PC-3 (cell line): ENCODE results near the gene TULP3. TPM values are rescaled to one million over a fixed set of nuclear protein-coding genes. Genes with fewer than 3 reads are reported as not detected.

ENCODE experiments used
- ATAC-seq: fragments of 200-7000 bp; cut with Tn5 transposase; 2 replicates; pipeline ENCODE4 v1.9.1; 2020; ENCODE audit warnings: mild to moderate bottlenecking, moderate library complexity
- BruUV-seq: library from RNA; stranded (reverse); fragments of 400-500 nt; replicated peaks from 2 replicates; lab custom pipeline; 2021; lab: Mats Ljungman, UMichigan
- CTCF ChIA-PET: fragments of 300-600 bp; sonication (Branson Sonifier 250); formaldehyde crosslinking; loops from one replicate; lab custom pipeline; 2022; ENCODE audit warnings: antibody characterized with exemption; lab: Charles Lee
- POLR2A ChIA-PET: fragments of 300-600 bp; sonication (Branson Sonifier 250); formaldehyde crosslinking; loops from one replicate; lab custom pipeline; 2022; ENCODE audit warnings: antibody characterized with exemption; ENCODE audit not compliant: unreplicated experiment; lab: Charles Lee
- DNase-seq: peaks from one replicate; pipeline ENCODE4 v3.0.0-alpha.2; 2015
- H2AFZ ChIP-seq: fragments of 300-600 bp; sonication (generic); 2 replicates; pipeline ENCODE4 v1.6.0; 2016; ENCODE audit warnings: antibody characterized with exemption, low read length
- H3F3A ChIP-seq: fragments of 300-600 bp; sonication (generic); one replicate; pipeline ENCODE4 v1.6.0; 2017; ENCODE audit warnings: antibody characterized with exemption, low read length, control low read depth, mild to moderate bottlenecking; ENCODE audit not compliant: unreplicated experiment
- H3K27ac ChIP-seq: fragments of 300-600 bp; sonication (generic); 2 replicates; pipeline ENCODE4 v1.5.1; 2016; ENCODE audit warnings: mild to moderate bottlenecking, low read length
- H3K27me3 ChIP-seq: fragments of 300-600 bp; sonication (generic); 2 replicates; pipeline ENCODE4 v1.6.1; 2016; ENCODE audit warnings: low read length, mixed read lengths
- H3K36me3 ChIP-seq: fragments of 300-600 bp; sonication (generic); 2 replicates; pipeline ENCODE4 v1.6.1; 2016; ENCODE audit warnings: low read depth, mixed run types, low read length, mixed read lengths
- H3K4me1 ChIP-seq: fragments of 300-600 bp; sonication (generic); 2 replicates; pipeline ENCODE4 v1.5.1; 2016; ENCODE audit warnings: low read length; ENCODE audit not compliant: insufficient read depth
- H3K4me2 ChIP-seq: fragments of 300-600 bp; sonication (generic); 2 replicates; pipeline ENCODE4 v1.6.0; 2016; ENCODE audit warnings: low read length
- H3K4me3 ChIP-seq: fragments of 300-600 bp; sonication (generic); 2 replicates; pipeline ENCODE4 v1.5.1; 2016; ENCODE audit warnings: mild to moderate bottlenecking, low read length, mixed read lengths
- H3K79me2 ChIP-seq: fragments of 300-600 bp; sonication (generic); 2 replicates; pipeline ENCODE4 v1.6.1; 2017; ENCODE audit warnings: low read length, mixed read lengths
- H3K9ac ChIP-seq: fragments of 300-600 bp; sonication (generic); 2 replicates; pipeline ENCODE4 v1.6.0; 2016; ENCODE audit warnings: mild to moderate bottlenecking, low read length
- H3K9me2 ChIP-seq: fragments of 300-600 bp; sonication (generic); replicated peaks from 2 replicates; pipeline ENCODE4 v1.6.1; 2016; ENCODE audit warnings: mixed run types, low read length, mixed read lengths
- H3K9me3 ChIP-seq: fragments of 300-600 bp; sonication (generic); 2 replicates; pipeline ENCODE4 v1.6.1; 2016; ENCODE audit warnings: low read length, mixed read lengths
- H4K20me1 ChIP-seq: fragments of 300-600 bp; sonication (generic); 2 replicates; pipeline ENCODE4 v1.6.1; 2016; ENCODE audit warnings: low read length, mixed read lengths
- CTCF ChIP-seq: fragments of 300-600 bp; sonication (generic); conservative IDR thresholded peaks from 2 replicates; pipeline ENCODE4 v1.5.1; 2017; ENCODE audit warnings: antibody characterized with exemption, low read depth, mild to moderate bottlenecking, low read length
- EZH2 ChIP-seq: fragments of 300-600 bp; sonication (generic); IDR thresholded peaks from one replicate; pipeline ENCODE4 v1.6.1; 2017; ENCODE audit warnings: antibody characterized with exemption, mild to moderate bottlenecking, low read length; ENCODE audit not compliant: unreplicated experiment
- EZH2phosphoT487 ChIP-seq: fragments of 300-600 bp; sonication (generic); IDR thresholded peaks from 2 replicates; pipeline ENCODE4 v1.6.1; 2018; ENCODE audit warnings: mild to moderate bottlenecking, antibody characterized with exemption, low read length, borderline replicate concordance
- intact Hi-C: fragments of 100-400 bp; cut with micrococcal nuclease; formaldehyde crosslinking; loops from 2 replicates; pipeline ENCODE4 v1.9.0; 2023
- total RNA-seq: library from RNA; depleted of rRNA; stranded (reverse); fragments of >200 nt; gene quantifications from 2 replicates; pipeline ENCODE4 v1.2.3, GENCODE V29; 2014

TULP3 gene
- total RNA-seq, 1 experiment from 2014 or later, result 22.6 TPM

GRCh38 chr12:2933586-2933985, 42.9 kb downstream of the TULP3 start:
- H3F3A ChIP-seq, result no peaks in the 10 kb centered on the region
- no peak for TF ChIP-seq EZH2phosphoT487
- ATAC-seq (no peak), DNase-seq (no peak)
- H3K4me2 ChIP-seq, result no peak overlapping the region
- intact Hi-C loops, result no loop called here
- H3K27ac ChIP-seq, result no peak overlapping the region
- no TSS peak for BruUV-seq
- H3K4me3 ChIP-seq, result no peak overlapping the region
- H2AFZ ChIP-seq, result no peak overlapping the region
- no peaks in the 10 kb centered on the region for H3K79me2 ChIP-seq
- CTCF ChIA-PET, result no interaction called here
- POLR2A ChIA-PET, result interaction anchor here (0.6 kb wide), 1 partner anchor 133 kb away, joined by 4 read pairs; no protein-coding TSS in a partner anchor
- H4K20me1 ChIP-seq, result no peaks in the 10 kb centered on the region
- no peaks in the 10 kb centered on the region for H3K9me2 ChIP-seq
- no peaks in the 10 kb centered on the region for H3K4me1 ChIP-seq
- H3K27me3 ChIP-seq, result no peaks in the 10 kb centered on the region
- H3K36me3 ChIP-seq, result peaks cover 18% of the 10 kb centered on the region
- no peak overlapping the region for H3K9ac ChIP-seq
- H3K9me3 ChIP-seq, result no peaks in the 10 kb centered on the region

- TF ChIP-seq EZH2phosphoT487 (no peak), EZH2 (no peak), CTCF (no peak)
- ChIA-PET CTCF (no interaction called here), POLR2A (no interaction called here)
- no peak overlapping the region for H3K4me3 ChIP-seq
- no peaks in the 10 kb centered on the region for H3K79me2 ChIP-seq
- H3K9me2 ChIP-seq, result no peaks in the 10 kb centered on the region
- DNase-seq (no peak), ATAC-seq (no peak)
- no peak overlapping the region for H3K9ac ChIP-seq
- BruUV-seq, result no TSS peak
- H3K27ac ChIP-seq, result no peak overlapping the region
- H3K4me1 ChIP-seq, result no peaks in the 10 kb centered on the region
- no peak overlapping the region for H3K4me2 ChIP-seq
- H3K9me3 ChIP-seq, result no peaks in the 10 kb centered on the region
- intact Hi-C loops, result no loop called here
- no peaks in the 10 kb centered on the region for H3F3A ChIP-seq
- no peak overlapping the region for H2AFZ ChIP-seq
- H3K27me3 ChIP-seq, result no peaks in the 10 kb centered on the region
- H3K36me3 ChIP-seq, result peaks cover 18% of the 10 kb centered on the region
- no peaks in the 10 kb centered on the region for H4K20me1 ChIP-seq
Measured at GRCh38 chr12:2934371-2934770, 43.7 kb downstream of the TULP3 start.

GRCh38 chr12:2936301-2936700, 45.6 kb downstream of the TULP3 start:
- Histone ChIP-seq H4K20me1 (no peaks in the 10 kb centered on the region), H2AFZ (no peak overlapping the region), H3K27me3 (no peaks in the 10 kb centered on the region), H3K79me2 (no peaks in the 10 kb centered on the region), H3K9me3 (no peaks in the 10 kb centered on the region), H3K9ac (no peak overlapping the region), H3K4me3 (no peak overlapping the region), H3K36me3 (peaks cover 15% of the 10 kb centered on the region; the same call in 1 of the 2 replicates), H3K4me2 (no peak overlapping the region), H3K4me1 (no peaks in the 10 kb centered on the region), H3K9me2 (no peaks in the 10 kb centered on the region), H3K27ac (no peak overlapping the region), H3F3A (no peaks in the 10 kb centered on the region)
- POLR2A ChIA-PET, result no interaction called here
- no peak for TF ChIP-seq EZH2phosphoT487
- no peak for TF ChIP-seq CTCF
- no peak for TF ChIP-seq EZH2
- DNase-seq, result no peak
- no peak for ATAC-seq
- CTCF ChIA-PET, result no interaction called here
- BruUV-seq, result no TSS peak
- intact Hi-C loops, result no loop called here
